GM23338 (cell line): ENCODE results near the gene UCHL1.

Source experiments
- CTCF ChIP-seq, 2 experiments: fragments of 200-600 bp in 1 of 2; sonication (generic) in 1 of 2; conservative IDR thresholded peaks; 2 replicates each; pipeline versions ENCODE4 v1.5.1 to v1.6.1; 2016 to 2017; ENCODE audit warnings: antibody characterized with exemption in 2 of 2, low read depth in 2 of 2, mild to moderate bottlenecking in 2 of 2, moderate library complexity in 1 of 2
- EZH2 ChIP-seq: fragments of 200-600 bp; sonication (generic); IDR thresholded peaks from one replicate; pipeline ENCODE4 v1.8.0; 2017; ENCODE audit warnings: antibody characterized with exemption, mild to moderate bottlenecking, low read depth; ENCODE audit not compliant: unreplicated experiment
- EZH2phosphoT487 ChIP-seq: fragments of 200-600 bp; sonication (generic); IDR thresholded peaks from one replicate; pipeline ENCODE4 v1.8.1; 2018; ENCODE audit warnings: antibody characterized with exemption; ENCODE audit not compliant: unreplicated experiment
- REST ChIP-seq: IDR thresholded peaks from one replicate; pipeline ENCODE4 v1.6.1; 2018; ENCODE audit warnings: antibody characterized with exemption; ENCODE audit not compliant: unreplicated experiment
- ZNF114 ChIP-seq: fragments of 250-450 bp; sonication (Bioruptor Pico); IDR thresholded peaks from 2 replicates; pipeline ENCODE4 v1.5.0; 2020; ENCODE audit warnings: mild to moderate bottlenecking, moderate library complexity

GRCh38 chr4:41256131-41256739, 493 bp upstream of the UCHL1 start:
- TF ChIP-seq REST (no peak), CTCF (conservative IDR thresholded peaks at IDR 0.05; ENCODE audit: low read depth in 2 of 2) (no peak), EZH2 (no peak), EZH2phosphoT487 (no peak), ZNF114 (CRISPR knock-in tag) (no peak)
